Measurements from ENCODE around the gene ENOX1.
"Not testable (repeated sequence)": the region's sequence is repeated elsewhere in the genome, so short reads cannot be mapped to it uniquely, and the experiment has no call there.

ENOX1 gene

DNA sequence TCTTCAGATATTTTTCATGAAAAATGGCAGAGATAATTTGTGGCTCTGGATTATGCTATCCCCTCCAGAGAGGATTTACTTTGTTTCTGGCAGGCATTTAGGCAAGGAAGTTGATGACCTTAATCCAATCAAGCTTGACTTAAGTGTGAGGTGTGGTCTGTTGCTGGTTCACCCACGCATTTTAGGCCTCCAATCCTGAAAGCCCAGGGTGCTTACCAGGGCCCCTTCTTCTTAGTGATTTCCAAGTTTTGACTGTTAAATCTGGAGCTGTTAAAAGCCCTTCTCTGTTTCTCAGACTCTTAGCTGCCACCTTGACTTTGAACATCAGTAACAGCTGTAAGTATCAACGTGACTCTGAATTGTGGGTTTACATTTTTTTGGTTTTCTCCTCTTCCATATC, 601.5 kb downstream of the ENOX1 start:
- in situ Hi-C loops (cut with MboI; ENCODE audit: low sequenced_read_pairs) = no loop called here

DNA sequence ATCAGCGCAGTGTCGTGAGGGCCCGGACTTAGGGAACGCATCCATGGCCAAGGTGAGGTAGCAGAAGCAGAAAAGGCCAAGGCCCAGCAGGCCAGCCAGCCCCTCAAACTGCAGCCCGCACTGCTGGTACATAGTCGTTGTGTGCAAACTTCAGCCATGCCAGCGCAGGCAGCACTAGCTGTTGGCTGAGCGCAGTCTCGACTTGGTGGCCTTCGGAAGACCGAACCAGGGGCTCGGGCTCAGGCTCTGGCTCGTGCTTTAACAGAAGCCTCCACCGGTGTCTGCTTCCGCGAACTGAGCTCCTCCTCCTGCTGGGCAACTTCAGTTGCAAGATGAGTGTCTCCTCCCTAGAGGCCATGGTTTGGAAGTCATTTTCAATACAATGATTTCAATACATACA, 605.9 kb downstream of the ENOX1 start:
- in situ Hi-C loops (cut with MboI; ENCODE audit: low sequenced_read_pairs) = no loop called here

DNA sequence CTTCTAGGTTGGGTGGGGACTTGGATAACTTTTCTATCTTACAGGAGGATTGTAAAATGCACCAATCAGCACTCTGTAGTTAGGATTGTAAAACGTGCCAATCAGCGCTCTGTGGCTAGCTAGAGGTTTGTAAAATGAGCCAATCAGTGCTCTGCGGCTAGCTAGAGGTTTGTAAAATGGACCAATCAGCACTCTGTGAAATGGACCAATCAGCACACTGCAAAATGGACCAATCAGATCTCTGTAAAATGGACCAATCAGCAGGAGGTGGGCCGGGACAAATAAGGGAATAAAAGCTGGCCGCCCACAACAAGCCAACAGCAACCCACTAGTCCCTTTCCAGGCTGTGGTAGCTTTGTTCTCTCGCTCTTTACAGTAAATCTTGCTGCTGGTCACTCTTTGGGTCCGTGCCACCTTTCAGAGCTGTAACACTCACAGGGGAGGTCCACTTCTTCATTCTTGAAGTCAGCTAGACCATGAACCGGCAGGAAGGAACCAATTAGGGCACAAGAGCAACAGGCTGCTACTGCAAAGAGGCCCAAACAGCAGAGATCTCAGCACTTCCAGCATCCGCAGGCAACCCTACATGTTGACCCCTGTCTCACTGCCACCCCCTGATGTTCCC, 606.6 kb downstream of the ENOX1 start:
- in situ Hi-C loops (cut with MboI; ENCODE audit: low sequenced_read_pairs) = no loop called here

DNA sequence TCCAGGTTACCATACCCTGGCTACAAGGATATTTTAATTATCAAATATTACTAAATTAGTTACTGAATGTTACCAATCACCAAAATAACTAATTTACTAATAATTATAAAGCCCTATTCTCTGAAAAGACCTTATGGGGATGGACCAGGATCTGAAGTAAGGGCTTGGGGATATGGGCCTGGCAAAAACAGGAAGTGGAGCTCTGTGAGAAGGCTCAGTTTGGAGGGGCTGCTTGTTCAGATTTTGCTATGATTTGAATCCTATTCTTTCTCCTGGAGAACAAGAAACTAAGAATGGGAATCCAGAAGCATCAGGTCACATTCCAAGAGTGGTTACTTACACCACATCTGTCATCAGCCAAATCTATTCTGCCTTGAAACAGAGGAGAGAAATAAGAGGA, 615.3 kb downstream of the ENOX1 start:
- in situ Hi-C loops (cut with MboI; ENCODE audit: low sequenced_read_pairs) = no loop called here

DNA sequence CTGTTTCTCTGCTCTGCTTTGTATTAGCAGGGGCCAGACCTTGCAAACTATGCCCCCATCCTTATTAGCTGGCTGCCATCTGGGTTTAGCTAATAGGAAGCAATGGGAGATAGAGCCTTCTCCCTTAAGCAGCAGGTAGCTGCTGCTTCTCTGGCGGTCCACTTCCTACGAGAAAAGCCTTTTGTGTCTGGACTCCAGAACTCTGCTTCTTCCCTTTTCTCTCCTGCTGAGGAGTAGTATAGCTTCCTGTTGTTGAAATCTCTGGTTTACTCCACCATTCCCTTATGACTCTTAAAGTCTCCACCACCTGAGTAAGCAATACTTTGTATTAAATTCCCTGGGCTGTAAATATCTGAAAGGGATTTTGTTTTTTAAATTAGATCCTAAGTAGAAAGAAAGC, 616.3 kb downstream of the ENOX1 start:
- in situ Hi-C loops (cut with MboI; ENCODE audit: low sequenced_read_pairs) = no loop called here

DNA sequence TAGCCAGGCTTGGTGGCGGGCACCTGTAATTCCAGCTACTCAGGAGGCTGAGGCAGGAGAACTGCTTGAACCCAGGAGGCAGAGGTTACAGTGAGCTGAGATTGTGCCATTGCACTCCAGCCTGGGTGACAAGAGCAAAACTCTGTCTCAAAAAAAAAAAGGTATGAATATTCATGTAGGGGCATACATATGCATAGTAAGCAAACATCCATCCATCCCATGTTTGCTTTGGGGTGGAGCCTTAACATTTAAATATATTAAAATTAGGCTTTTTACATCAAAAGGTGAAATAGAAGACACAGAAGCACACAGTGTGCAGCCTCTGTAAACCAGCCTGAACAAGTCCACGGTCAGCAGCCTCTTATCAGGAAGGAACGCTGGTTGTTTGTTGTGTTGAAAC, 618.3 kb downstream of the ENOX1 start:
- in situ Hi-C loops (cut with MboI; ENCODE audit: low sequenced_read_pairs) = not testable (repeated sequence)

DNA sequence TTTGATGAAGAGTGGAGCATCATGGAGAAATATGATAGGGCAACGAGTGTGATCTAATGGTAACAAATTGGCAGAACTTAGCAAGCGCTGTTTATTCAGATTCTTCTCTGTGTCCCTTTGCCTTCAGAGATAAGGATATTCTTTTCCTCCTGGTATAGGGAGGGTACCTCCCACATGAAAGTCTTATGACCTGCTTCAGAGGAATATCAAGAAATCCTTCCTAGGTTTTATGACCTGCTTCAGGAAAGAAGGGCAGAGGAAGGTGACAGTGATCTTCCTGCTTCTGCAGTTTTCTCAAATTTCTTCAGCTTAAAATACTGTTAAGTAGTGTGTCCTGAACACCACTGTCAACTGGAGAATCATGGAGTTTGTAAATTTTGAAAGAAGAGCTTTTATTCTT, 619.0 kb downstream of the ENOX1 start:
- in situ Hi-C loops (cut with MboI; ENCODE audit: low sequenced_read_pairs) = no loop called here

DNA sequence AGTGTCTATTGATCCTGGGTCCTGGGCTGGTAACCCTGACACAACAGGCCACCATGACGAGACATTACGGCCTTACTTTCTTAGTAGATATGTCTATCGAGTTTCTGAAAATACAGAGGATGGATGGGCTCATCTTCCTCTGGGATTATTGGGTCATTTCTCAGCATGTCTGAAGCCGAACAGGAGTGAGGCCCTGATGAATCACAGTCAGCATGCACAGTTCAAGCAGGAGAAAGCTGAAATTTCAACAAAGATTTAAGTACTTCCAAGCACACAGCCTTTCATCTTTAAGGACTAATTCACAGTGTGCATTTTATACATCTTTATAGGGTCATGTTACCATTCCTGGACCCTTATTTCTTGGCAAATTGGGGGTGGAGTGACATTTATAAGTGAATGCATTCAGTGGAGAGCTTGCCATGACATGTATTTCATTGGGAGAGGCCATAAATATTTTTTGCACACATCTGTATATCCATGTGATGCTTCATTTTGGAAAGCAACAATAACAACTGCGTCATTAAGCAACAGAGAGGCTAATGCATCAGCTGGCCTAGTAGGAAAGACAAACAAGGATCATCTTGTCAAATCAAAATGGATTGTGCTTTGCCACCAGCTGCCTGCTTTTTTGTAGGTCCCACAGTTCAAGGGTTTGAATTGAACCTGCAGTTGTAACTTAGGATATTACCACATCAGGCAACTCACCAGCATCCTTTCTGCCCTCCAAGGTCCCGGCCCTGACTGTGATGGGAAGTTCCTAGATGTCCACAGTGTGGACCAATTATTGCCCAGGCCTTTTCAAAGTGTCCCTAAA, 619.9 kb downstream of the ENOX1 start:
- in situ Hi-C loops (cut with MboI; ENCODE audit: low sequenced_read_pairs) = no loop called here
